ENCODE data around the gene TESPA1. TPM values are rescaled to one million over a fixed set of nuclear protein-coding genes. Genes with fewer than 3 reads are reported as not detected.

Gene TESPA1
- total RNA-seq, 4 donors from 2014 or later, result 1.4 TPM; not detected in 3

- H3K27ac ChIP-seq, result no peak overlapping the region
- intact Hi-C loops (cut with DNase I; ENCODE audit: low total_unique reads), result no loop called here
- TF ChIP-seq POLR2A (IDR thresholded peaks at IDR 0.05), result no peak
- no peak for TF ChIP-seq CTCF (IDR thresholded peaks at IDR 0.05)
Measured at GRCh38 chr12:54975875-54976274, 8.7 kb downstream of the TESPA1 start.

GRCh38 chr12:54975272-54975671 lies 9.3 kb downstream of the TESPA1 start:
- Histone ChIP-seq H3K36me3 (no peaks in the 10 kb centered on the region), H3K27ac (no peak overlapping the region), H3K4me1 (no peaks in the 10 kb centered on the region), H3K27me3 (no peaks in the 10 kb centered on the region), H3K4me3 (no peak overlapping the region), H3K9me3 (no peaks in the 10 kb centered on the region)
- TF ChIP-seq POLR2A (IDR thresholded peaks at IDR 0.05) (no peak), CTCF (IDR thresholded peaks at IDR 0.05) (no peak)
- intact Hi-C loops (cut with DNase I; ENCODE audit: low total_unique reads), result no loop called here
- no peak for DNase-seq

More at GRCh38 chr12:54975875-54976274, 8.7 kb downstream of the TESPA1 start:
- Histone ChIP-seq H3K4me3 (no peak overlapping the region), H3K36me3 (no peaks in the 10 kb centered on the region), H3K4me1 (no peaks in the 10 kb centered on the region), H3K27me3 (no peaks in the 10 kb centered on the region), H3K9me3 (no peaks in the 10 kb centered on the region)
- no peak for DNase-seq

- H3K4me1 ChIP-seq, result no peaks in the 10 kb centered on the region
- no peaks in the 10 kb centered on the region for H3K27me3 ChIP-seq
- H3K36me3 ChIP-seq, result no peaks in the 10 kb centered on the region
- intact Hi-C loops (cut with DNase I; ENCODE audit: low total_unique reads), result no loop called here
- no peak for DNase-seq
- H3K4me3 ChIP-seq, result no peak overlapping the region
- TF ChIP-seq CTCF (IDR thresholded peaks at IDR 0.05) (no peak), POLR2A (IDR thresholded peaks at IDR 0.05) (no peak)
- H3K9me3 ChIP-seq, result no peaks in the 10 kb centered on the region
- no peak overlapping the region for H3K27ac ChIP-seq
Measured at GRCh38 chr12:54974279-54974678, 10.3 kb downstream of the TESPA1 start.

- TF ChIP-seq POLR2A (IDR thresholded peaks at IDR 0.05) (no peak), CTCF (IDR thresholded peaks at IDR 0.05) (no peak)
- no peak overlapping the region for H3K27ac ChIP-seq
- no peak overlapping the region for H3K4me3 ChIP-seq
- no peak for DNase-seq
- H3K36me3 ChIP-seq, result no peaks in the 10 kb centered on the region
- H3K9me3 ChIP-seq, result no peaks in the 10 kb centered on the region
- intact Hi-C loops (cut with DNase I; ENCODE audit: low total_unique reads), result no loop called here
- H3K4me1 ChIP-seq, result no peaks in the 10 kb centered on the region
- H3K27me3 ChIP-seq, result no peaks in the 10 kb centered on the region
Measured at GRCh38 chr12:54973556-54973955, 11.0 kb downstream of the TESPA1 start.

DNA sequence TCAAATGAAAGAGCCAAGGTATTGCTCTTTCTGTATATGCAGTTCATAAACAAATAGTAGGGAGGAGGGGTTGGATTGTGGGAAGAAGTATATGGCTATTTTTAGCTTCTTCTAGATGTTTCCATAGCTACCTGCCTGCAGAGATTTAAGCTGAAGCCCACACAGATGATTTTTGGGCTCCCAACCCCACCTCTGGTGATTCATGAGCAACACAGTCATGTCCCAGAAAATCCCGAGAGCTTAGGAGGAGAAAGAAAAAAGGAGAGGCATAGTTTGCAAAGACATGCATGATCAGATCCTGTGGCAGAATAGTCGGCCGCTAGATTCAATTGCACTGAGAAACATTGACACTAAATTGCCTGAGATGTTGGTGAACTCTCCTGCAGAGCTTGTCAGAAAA lies 13.8 kb downstream of the TESPA1 start:
- H3K36me3 ChIP-seq, result no peaks in the 10 kb centered on the region
- H3K4me1 ChIP-seq, result no peaks in the 10 kb centered on the region
- no peak overlapping the region for H3K27ac ChIP-seq
- no peak for TF ChIP-seq POLR2A (IDR thresholded peaks at IDR 0.05)
- no peak for TF ChIP-seq CTCF (IDR thresholded peaks at IDR 0.05)
- H3K27me3 ChIP-seq, result no peaks in the 10 kb centered on the region
- H3K4me3 ChIP-seq, result no peak overlapping the region
- intact Hi-C loops (cut with DNase I; ENCODE audit: low total_unique reads), result no loop called here
- no peaks in the 10 kb centered on the region for H3K9me3 ChIP-seq
- DNase-seq, result no peak

Measured in uterus (tissue), 4 donors.